GM19239 (cell line): ENCODE results near the gene ATP11A.

Source experiments
- DNase-seq: peaks from one replicate; pipeline ENCODE4 v3.0.0; 2011; ENCODE audit warnings: low spot score; ENCODE audit not compliant: insufficient read length
- FAIRE-seq: peaks from 2 replicates; lab custom pipeline; 2011; peaks lifted over from hg19 to GRCh38; lab: Jason Lieb, UNC

The ATP11A gene

GRCh38 chr13:112895521-112896465 is 206.0 kb downstream of the ATP11A start:
- no peak for FAIRE-seq
- no peak for DNase-seq

- DNase-seq (no peak), FAIRE-seq (no peak)
Observed at GRCh38 chr13:112896736-112897602, 207.1 kb downstream of the ATP11A start.

- no peak for DNase-seq
- FAIRE-seq = no peak
Observed at GRCh38 chr13:112897603-112897955, 207.7 kb downstream of the ATP11A start.

GRCh38 chr13:112897956-112898620 is 208.2 kb downstream of the ATP11A start:
- DNase-seq (no peak), FAIRE-seq (no peak)

- no peak for DNase-seq
Observed at GRCh38 chr13:112898621-112899280, 208.9 kb downstream of the ATP11A start.

GRCh38 chr13:112899281-112900225 is 209.7 kb downstream of the ATP11A start:
- FAIRE-seq (no peak), DNase-seq (no peak)

More at GRCh38 chr13:112898621-112899280, 208.9 kb downstream of the ATP11A start:
- FAIRE-seq = no peak

GRCh38 chr13:112900226-112900600 is 210.4 kb downstream of the ATP11A start:
- DNase-seq = no peak
- FAIRE-seq = no peak

GRCh38 chr13:112900691-112901091 is 210.9 kb downstream of the ATP11A start:
- no peak for FAIRE-seq

GRCh38 chr13:112902101-112902651 is 212.3 kb downstream of the ATP11A start:
- DNase-seq (no peak), FAIRE-seq (no peak)

More at GRCh38 chr13:112900691-112901091, 210.9 kb downstream of the ATP11A start:
- DNase-seq = no peak

- no peak for FAIRE-seq
- no peak for DNase-seq
Observed at GRCh38 chr13:112902669-112903068, 212.8 kb downstream of the ATP11A start.

- FAIRE-seq (no peak), DNase-seq (no peak)
Observed at GRCh38 chr13:112903071-112903577, 213.3 kb downstream of the ATP11A start.

- DNase-seq = no peak
- FAIRE-seq = no peak
Observed at GRCh38 chr13:112903606-112904195, 213.9 kb downstream of the ATP11A start.

- DNase-seq (no peak), FAIRE-seq (no peak)
Observed at GRCh38 chr13:112904436-112904960, 214.7 kb downstream of the ATP11A start.

- DNase-seq (no peak), FAIRE-seq (no peak)
Observed at GRCh38 chr13:112905086-112905485, 215.2 kb downstream of the ATP11A start.

GRCh38 chr13:112905619-112905989 is 215.8 kb downstream of the ATP11A start:
- DNase-seq (no peak), FAIRE-seq (no peak)

GRCh38 chr13:112905990-112906641 is 216.3 kb downstream of the ATP11A start:
- DNase-seq (no peak), FAIRE-seq (no peak)

GRCh38 chr13:112907286-112907685 is 217.4 kb downstream of the ATP11A start:
- no peak for DNase-seq
- no peak for FAIRE-seq
